ENCODE results near the gene DUSP19. TPM values are rescaled to one million over a fixed set of nuclear protein-coding genes. Genes with fewer than 3 reads are reported as not detected.
A peak's percentile ranks its signal among the peaks of the same experiment; 100 is the strongest.

Gene DUSP19
- total RNA-seq, 2 donors from 2014 or later: 1.6 to 2.1 TPM

DNA sequence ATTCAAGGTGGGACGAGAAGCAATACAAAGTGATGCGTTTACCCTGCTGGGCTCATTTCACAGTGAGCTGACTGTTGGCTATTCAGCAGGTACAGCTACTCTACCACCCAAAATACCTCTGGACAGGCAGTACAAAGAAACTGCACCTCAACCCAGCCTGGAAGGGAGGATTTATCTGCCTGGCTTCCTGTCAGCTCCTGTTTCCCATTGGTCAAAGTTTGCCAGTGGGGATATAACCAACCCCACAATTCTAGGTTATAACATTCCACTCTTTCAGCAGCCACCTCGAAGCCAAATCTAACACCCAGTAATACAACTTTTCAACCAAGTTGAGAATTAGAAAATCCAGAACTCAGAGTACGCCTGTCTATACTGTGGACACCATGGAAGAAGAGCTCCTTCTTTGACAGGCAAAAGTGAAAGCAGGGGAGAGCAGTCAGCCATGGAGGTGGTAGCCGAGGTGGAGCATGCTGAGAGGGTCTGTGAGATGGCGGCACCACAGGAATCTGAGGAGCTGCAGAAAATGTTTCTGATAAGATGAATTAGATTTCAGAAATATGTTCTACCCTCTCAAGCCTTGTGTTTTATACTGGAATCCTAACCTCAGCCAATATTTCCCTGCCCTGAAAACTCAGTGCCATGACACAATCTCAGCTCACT is 10.8 kb downstream of the DUSP19 start:
- Mint-ChIP-seq H3K36me3 (ENCODE audit: low read depth) (no peaks in the 10 kb centered on the region), H3K4me3 (no peak overlapping the region), H3K27ac (no peak overlapping the region), H3K9me3 (no peaks in the 10 kb centered on the region), H3K27me3 (no peaks in the 10 kb centered on the region), H3K4me1 (no peaks in the 10 kb centered on the region)
- ATAC-seq (replicated peaks): no peak

- Mint-ChIP-seq H3K27ac (no peak overlapping the region), H3K9me3 (no peaks in the 10 kb centered on the region), H3K36me3 (ENCODE audit: low read depth) (no peaks in the 10 kb centered on the region), H3K4me3 (no peak overlapping the region), H3K4me1 (no peaks in the 10 kb centered on the region), H3K27me3 (no peaks in the 10 kb centered on the region)
- no peak for ATAC-seq (replicated peaks)
Measured at GRCh38 chr2:183091318-183091953, 12.9 kb downstream of the DUSP19 start.

- H3K27me3 Mint-ChIP-seq: no peaks in the 10 kb centered on the region
- no peaks in the 10 kb centered on the region for H3K9me3 Mint-ChIP-seq
- ATAC-seq (replicated peaks): no peak
- no peak overlapping the region for H3K4me3 Mint-ChIP-seq
- H3K27ac Mint-ChIP-seq: no peak overlapping the region
- no peaks in the 10 kb centered on the region for H3K36me3 Mint-ChIP-seq (ENCODE audit: low read depth)
- H3K4me1 Mint-ChIP-seq: no peaks in the 10 kb centered on the region
Measured at GRCh38 chr2:183091954-183092345, 13.4 kb downstream of the DUSP19 start.

GRCh38 chr2:183093857-183094657 is 15.5 kb downstream of the DUSP19 start:
- no peaks in the 10 kb centered on the region for H3K9me3 Mint-ChIP-seq
- no peaks in the 10 kb centered on the region for H3K4me1 Mint-ChIP-seq
- H3K27ac Mint-ChIP-seq: no peak overlapping the region
- H3K4me3 Mint-ChIP-seq: no peak overlapping the region
- ATAC-seq (replicated peaks): no peak
- H3K36me3 Mint-ChIP-seq (ENCODE audit: low read depth): no peaks in the 10 kb centered on the region
- no peaks in the 10 kb centered on the region for H3K27me3 Mint-ChIP-seq

DNA sequence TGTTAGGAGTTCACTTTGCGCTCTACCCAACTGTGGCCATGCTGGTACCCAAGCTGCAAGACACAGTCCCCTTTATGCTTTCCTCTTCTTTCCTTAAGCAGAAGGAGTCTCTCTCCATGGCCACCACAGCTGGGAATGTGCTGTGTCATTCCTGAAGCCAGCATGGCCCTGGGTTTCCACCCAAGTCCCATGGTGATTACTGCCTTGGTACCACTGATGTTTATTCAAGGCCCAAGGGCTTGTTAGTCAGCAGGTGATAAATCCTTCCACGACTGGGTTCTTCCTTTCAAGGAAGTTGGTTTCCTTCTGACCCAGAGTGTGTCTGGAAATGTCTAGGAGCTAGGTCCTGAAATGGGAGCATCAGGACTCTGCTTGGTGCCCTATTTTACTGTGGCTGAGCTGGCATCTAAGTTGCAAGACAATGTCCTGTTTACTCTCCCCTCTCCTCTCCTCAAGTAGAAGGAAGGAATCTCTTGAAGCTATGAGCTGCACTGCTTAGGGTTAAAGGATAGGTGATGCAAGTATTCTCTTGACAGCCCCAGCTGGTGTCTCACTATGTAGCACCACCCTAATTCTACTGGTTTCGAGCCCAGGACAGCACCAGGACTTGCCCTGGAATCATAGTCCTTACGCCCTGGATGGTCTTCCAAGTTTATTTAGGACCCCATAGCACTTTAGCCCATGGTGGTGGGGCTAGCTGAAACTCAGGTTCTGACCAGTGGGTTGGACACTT is 27.0 kb downstream of the DUSP19 start:
- no peak overlapping the region for H3K27ac Mint-ChIP-seq

GRCh38 chr2:183112577-183112976 is 34.0 kb downstream of the DUSP19 start:
- H3K27me3 Mint-ChIP-seq: peaks cover 8% of the 10 kb centered on the region
- H3K36me3 Mint-ChIP-seq (ENCODE audit: low read depth): no peaks in the 10 kb centered on the region
- H3K9me3 Mint-ChIP-seq: no peaks in the 10 kb centered on the region
- no peak for ATAC-seq (replicated peaks)
- H3K4me3 Mint-ChIP-seq: no peak overlapping the region
- H3K27ac Mint-ChIP-seq: no peak overlapping the region
- H3K4me1 Mint-ChIP-seq: no peaks in the 10 kb centered on the region

More for the DNA sequence above, 27.0 kb downstream of the DUSP19 start:
- Mint-ChIP-seq H3K9me3 (no peaks in the 10 kb centered on the region), H3K4me1 (no peaks in the 10 kb centered on the region), H3K4me3 (no peak overlapping the region), H3K36me3 (ENCODE audit: low read depth) (no peaks in the 10 kb centered on the region), H3K27me3 (peaks cover 9% of the 10 kb centered on the region)
- ATAC-seq (replicated peaks): no peak

DNA sequence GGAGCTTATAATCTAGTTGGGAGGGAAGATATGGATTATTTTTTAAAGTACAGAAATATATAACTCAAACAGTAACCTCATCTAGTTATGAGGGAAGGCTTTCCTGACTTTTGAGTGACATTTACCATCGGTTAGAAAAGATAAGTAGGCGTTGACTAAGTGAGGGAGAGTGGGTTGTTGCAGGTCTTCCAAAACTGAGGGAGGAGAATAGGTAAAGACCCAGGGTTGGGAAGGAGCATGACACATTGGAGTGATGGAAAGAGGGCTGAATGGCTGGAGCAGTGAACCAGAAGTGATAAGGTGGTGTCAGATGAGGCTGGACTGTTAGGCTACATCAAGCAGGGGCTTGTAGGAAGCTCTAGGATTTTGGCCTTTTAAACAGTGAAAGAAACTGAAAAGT is 35.1 kb downstream of the DUSP19 start:
- no peak for ATAC-seq (replicated peaks)
- no peak overlapping the region for H3K27ac Mint-ChIP-seq
- H3K27me3 Mint-ChIP-seq: peaks cover 8% of the 10 kb centered on the region
- H3K4me3 Mint-ChIP-seq: no peak overlapping the region
- no peaks in the 10 kb centered on the region for H3K4me1 Mint-ChIP-seq
- no peaks in the 10 kb centered on the region for H3K9me3 Mint-ChIP-seq
- H3K36me3 Mint-ChIP-seq (ENCODE audit: low read depth): no peaks in the 10 kb centered on the region

- H3K9me3 Mint-ChIP-seq: no peaks in the 10 kb centered on the region
- no peaks in the 10 kb centered on the region for H3K36me3 Mint-ChIP-seq (ENCODE audit: low read depth)
- no peak overlapping the region for H3K27ac Mint-ChIP-seq
- ATAC-seq (replicated peaks): no peak
- no peak overlapping the region for H3K4me3 Mint-ChIP-seq
- H3K4me1 Mint-ChIP-seq: no peaks in the 10 kb centered on the region
- H3K27me3 Mint-ChIP-seq: peaks cover 8% of the 10 kb centered on the region
Measured at GRCh38 chr2:183117226-183117625, 38.7 kb downstream of the DUSP19 start.

GRCh38 chr2:183123117-183123958 is 44.8 kb downstream of the DUSP19 start:
- H3K27me3 Mint-ChIP-seq: peaks cover 5% of the 10 kb centered on the region
- no peak for ATAC-seq (replicated peaks)
- peak overlapping the region; percentile 95 for H3K27ac Mint-ChIP-seq
- H3K4me1 Mint-ChIP-seq: peaks cover 9% of the 10 kb centered on the region
- H3K9me3 Mint-ChIP-seq: no peaks in the 10 kb centered on the region
- H3K36me3 Mint-ChIP-seq (ENCODE audit: low read depth): peaks cover 26% of the 10 kb centered on the region
- peak overlapping the region; percentile 97 for H3K4me3 Mint-ChIP-seq

DNA sequence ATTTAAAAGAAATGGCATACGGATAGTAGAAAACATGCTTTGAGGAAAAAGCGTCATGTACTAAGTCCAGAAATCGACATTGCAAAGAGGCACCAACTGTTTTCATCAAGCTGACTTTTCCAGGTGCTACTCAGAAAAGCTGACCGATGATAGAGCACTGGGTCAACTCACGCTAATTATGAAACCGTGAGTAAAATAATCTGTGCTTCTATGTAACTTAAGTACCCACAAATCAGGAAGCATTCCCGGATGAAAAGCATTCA is 45.3 kb downstream of the DUSP19 start:
- Mint-ChIP-seq H3K4me1 (peaks cover 11% of the 10 kb centered on the region), H3K4me3 (peak overlapping the region; percentile 97), H3K27ac (peak overlapping the region; percentile 95), H3K36me3 (ENCODE audit: low read depth) (peaks cover 31% of the 10 kb centered on the region), H3K9me3 (no peaks in the 10 kb centered on the region), H3K27me3 (peaks cover 5% of the 10 kb centered on the region)
- peak; percentile 61 for ATAC-seq (replicated peaks)

DNA sequence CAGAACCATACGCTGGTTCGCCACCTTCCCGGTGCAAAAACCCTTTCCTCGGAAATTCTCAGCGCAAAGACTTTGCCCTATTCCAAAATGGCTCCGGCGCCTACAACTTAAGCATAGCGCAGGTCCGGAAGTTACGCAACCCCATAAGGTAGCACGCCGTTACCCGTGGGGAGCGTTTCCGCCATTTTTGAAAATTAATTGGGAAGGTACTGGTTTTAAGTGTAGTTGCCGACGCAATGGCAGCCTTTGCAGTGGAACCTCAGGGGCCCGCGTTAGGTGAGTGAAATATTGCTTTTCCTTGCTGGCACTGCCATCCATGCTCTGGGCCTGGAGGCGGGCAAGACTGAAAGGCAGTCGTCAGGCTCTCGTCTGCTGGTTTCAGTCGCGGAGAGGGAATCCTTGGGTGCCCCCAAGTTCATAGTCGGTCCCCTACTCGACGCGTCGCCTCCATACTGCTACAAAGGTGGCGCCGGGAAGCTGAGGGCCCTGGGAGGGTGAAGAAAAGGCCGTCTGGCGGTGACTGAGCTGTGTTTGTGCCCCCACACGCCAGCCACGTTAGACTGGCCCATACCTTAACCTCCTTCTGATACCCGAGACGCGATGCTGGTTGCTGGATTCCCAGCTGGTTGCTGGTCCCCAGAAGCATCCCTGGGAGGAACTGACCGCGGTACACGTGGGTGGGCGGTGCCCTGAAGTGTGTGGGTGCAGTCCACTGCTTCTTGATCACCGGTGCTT is 45.8 kb downstream of the DUSP19 start, which contains the start of gene NUP35:
Gene NUP35 (plus strand): TSS at position 222 of the 735 bp plus-strand sequence. CDS start 15 bp downstream, at position 237.
- Mint-ChIP-seq H3K9me3 (no peaks in the 10 kb centered on the region), H3K4me1 (peaks cover 13% of the 10 kb centered on the region), H3K4me3 (peak within 1 kb of the TSS; percentile 97), H3K36me3 (ENCODE audit: low read depth) (peaks cover 36% of the 10 kb centered on the region), H3K27me3 (peaks cover 5% of the 10 kb centered on the region), H3K27ac (peak within 1 kb of the TSS; percentile 95)
- peak; percentile 97 for ATAC-seq (replicated peaks)

- H3K27me3 Mint-ChIP-seq: peaks cover 5% of the 10 kb centered on the region
- H3K4me3 Mint-ChIP-seq: peak overlapping the region; percentile 97
- H3K4me1 Mint-ChIP-seq: peaks cover 13% of the 10 kb centered on the region
- no peaks in the 10 kb centered on the region for H3K9me3 Mint-ChIP-seq
- ATAC-seq (replicated peaks): no peak
- H3K27ac Mint-ChIP-seq: peak overlapping the region; percentile 95
- H3K36me3 Mint-ChIP-seq (ENCODE audit: low read depth): peaks cover 41% of the 10 kb centered on the region
Measured at GRCh38 chr2:183124957-183125255, 46.4 kb downstream of the DUSP19 start.

GRCh38 chr2:183125659-183126341 is 47.3 kb downstream of the DUSP19 start:
- H3K27me3 Mint-ChIP-seq: no peaks in the 10 kb centered on the region
- H3K9me3 Mint-ChIP-seq: no peaks in the 10 kb centered on the region
- peaks cover 13% of the 10 kb centered on the region for H3K4me1 Mint-ChIP-seq
- peaks cover 50% of the 10 kb centered on the region for H3K36me3 Mint-ChIP-seq (ENCODE audit: low read depth)
- ATAC-seq (replicated peaks): no peak
- H3K4me3 Mint-ChIP-seq: peak overlapping the region; percentile 97
- peak overlapping the region; percentile 95 for H3K27ac Mint-ChIP-seq

All from activated T-helper 17 cell treated with anti-CD3 and anti-CD28 coated beads, Interleukin-2, amount 50 U/mL, for 72 hours (primary cell).